OCI-LY3 (cell line): ENCODE results near the gene CTRL.

ENCODE experiments used
- EZH2phosphoT487 ChIP-seq: fragments of 200-600 bp; shearing (Covaris generic); IDR thresholded peaks from 2 replicates; pipeline ENCODE4 v1.6.1; 2018; ENCODE audit warnings: antibody characterized with exemption, mixed run types, low read depth
- TF ChIP-seq, protein P1 (sequence below): fragments of 200-600, 300-600 bp; sonication (generic); IDR thresholded peaks from 2 replicates; pipeline ENCODE4 v1.5.1; 2014; ENCODE audit warnings: antibody characterized with exemption, low read length, low read depth

DNA sequence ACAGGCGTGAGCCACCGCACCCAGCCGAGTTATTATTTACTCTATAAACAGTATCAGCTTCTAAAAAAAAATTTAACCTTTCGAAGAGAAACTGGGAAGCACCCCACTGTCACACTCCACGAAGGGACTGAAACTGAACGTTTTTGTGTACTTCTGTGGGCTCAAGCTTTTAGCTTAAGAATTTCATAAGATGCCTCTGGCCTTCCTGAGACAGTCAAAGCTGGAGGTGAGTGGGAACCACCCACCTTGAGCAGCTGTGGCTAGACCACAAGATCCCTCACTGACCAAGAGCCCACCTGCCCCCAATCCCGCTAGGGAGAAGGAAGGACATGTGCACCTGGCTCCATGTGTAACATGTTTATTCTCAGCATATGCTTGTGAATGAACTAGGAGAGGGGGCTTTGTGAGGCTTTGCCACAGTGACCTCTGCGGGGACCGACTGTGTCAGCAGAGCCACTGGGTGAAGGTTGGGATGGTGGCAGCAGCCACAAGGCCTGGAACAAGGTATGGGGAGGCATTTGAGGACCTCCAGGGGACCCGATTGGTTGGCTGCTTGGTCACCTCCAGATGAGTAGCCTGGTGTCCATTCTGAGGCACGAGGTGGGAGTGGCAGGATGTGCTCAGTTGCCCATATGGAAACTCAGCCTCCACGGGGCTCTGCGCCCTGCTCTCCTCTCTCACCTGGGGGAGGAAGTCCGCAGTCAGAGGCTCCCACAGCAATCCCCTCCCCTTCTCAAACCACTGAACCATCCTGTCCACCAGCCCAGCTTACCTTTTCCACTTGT is 43.9 kb upstream of the CTRL start:
- TF ChIP-seq, protein P1, sequence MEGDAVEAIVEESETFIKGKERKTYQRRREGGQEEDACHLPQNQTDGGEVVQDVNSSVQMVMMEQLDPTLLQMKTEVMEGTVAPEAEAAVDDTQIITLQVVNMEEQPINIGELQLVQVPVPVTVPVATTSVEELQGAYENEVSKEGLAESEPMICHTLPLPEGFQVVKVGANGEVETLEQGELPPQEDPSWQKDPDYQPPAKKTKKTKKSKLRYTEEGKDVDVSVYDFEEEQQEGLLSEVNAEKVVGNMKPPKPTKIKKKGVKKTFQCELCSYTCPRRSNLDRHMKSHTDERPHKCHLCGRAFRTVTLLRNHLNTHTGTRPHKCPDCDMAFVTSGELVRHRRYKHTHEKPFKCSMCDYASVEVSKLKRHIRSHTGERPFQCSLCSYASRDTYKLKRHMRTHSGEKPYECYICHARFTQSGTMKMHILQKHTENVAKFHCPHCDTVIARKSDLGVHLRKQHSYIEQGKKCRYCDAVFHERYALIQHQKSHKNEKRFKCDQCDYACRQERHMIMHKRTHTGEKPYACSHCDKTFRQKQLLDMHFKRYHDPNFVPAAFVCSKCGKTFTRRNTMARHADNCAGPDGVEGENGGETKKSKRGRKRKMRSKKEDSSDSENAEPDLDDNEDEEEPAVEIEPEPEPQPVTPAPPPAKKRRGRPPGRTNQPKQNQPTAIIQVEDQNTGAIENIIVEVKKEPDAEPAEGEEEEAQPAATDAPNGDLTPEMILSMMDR: no peak
- no peak for TF ChIP-seq EZH2phosphoT487
